ENCODE measurements around the gene EDAR. TPM values are rescaled to one million over a fixed set of nuclear protein-coding genes. Genes with fewer than 3 reads are reported as not detected.
A peak's percentile ranks its signal among the peaks of the same experiment; 100 is the strongest.

EDAR gene
- total RNA-seq, 6 experiments from 2014 or later = 0.06 to 1.6 (median 0.28) TPM

- no peaks in the 10 kb centered on the region for H3K36me3 ChIP-seq
- peak in 3 of 4 donors; percentile 38 to 77 (median 56) for ATAC-seq
These were observed 142.0 kb downstream of the EDAR start for GRCh38 chr2:108847000-108847399.

GRCh38 chr2:108845923-108846322, 143.1 kb downstream of the EDAR start:
- Histone ChIP-seq H3K9me3 (no peaks in the 10 kb centered on the region), H3K4me1 (no peaks in the 10 kb centered on the region), H3K36me3 (no peaks in the 10 kb centered on the region), H3K27ac (no peak overlapping the region), H3K4me3 (no peak overlapping the region), H3K27me3 (no peaks in the 10 kb centered on the region)
- no peak for TF ChIP-seq POLR2A (IDR thresholded peaks at IDR 0.05)
- no peak for TF ChIP-seq CTCF (IDR thresholded peaks at IDR 0.05)
- intact Hi-C loops (cut with DNase I) = no loop called here
- ATAC-seq (no peak), DNase-seq (no peak)

More at GRCh38 chr2:108847000-108847399, 142.0 kb downstream of the EDAR start:
- Histone ChIP-seq H3K9me3 (no peaks in the 10 kb centered on the region), H3K27me3 (no peaks in the 10 kb centered on the region), H3K27ac (no peak overlapping the region), H3K4me1 (no peaks in the 10 kb centered on the region), H3K4me3 (no peak overlapping the region)
- no peak for DNase-seq
- intact Hi-C loops (cut with DNase I) = no loop called here
- TF ChIP-seq POLR2A (IDR thresholded peaks at IDR 0.05) (no peak), CTCF (IDR thresholded peaks at IDR 0.05) (no peak)
- 33% methylated on average over 1 of the region's 1 CpG for WGBS (ENCODE audit: insufficient coverage, low coverage, low lambda C conversion rate, missing lambda C conversion rate)

Small RNA genes within 50 kb of the gene (small RNA-seq; reads per million reads assigned to genes)
- gene AC073415.1 = 0 reads per million in 2 experiments

Other genes with a start within 250 kb of the EDAR start
- gene CCDC138, start 202.4 kb downstream of the EDAR start, total RNA-seq = 1 to 10 TPM; 1.3 to 3.3 (median 2.4) TPM
- 1 to 10 TPM in 4 of 6 experiments, under 1 TPM in 2; 0.68 to 1.6 (median 1.2) TPM for gene SH3RF3, start 140.0 kb upstream of the EDAR start, total RNA-seq